ENCODE data around the gene COX14. TPM values are rescaled to one million over a fixed set of nuclear protein-coding genes. Genes with fewer than 3 reads are reported as not detected.

COX14 gene
- total RNA-seq, 4 donors from 2014 or later: 106 to 258 (median 118) TPM

- no peak for TF ChIP-seq CTCF (IDR thresholded peaks at IDR 0.05; ENCODE audit: low read depth)
Measured at GRCh38 chr12:50110762-50111351, 1.2 kb upstream of the COX14 start.

- TF ChIP-seq CTCF (IDR thresholded peaks at IDR 0.05; ENCODE audit: low read depth): no peak
Measured at GRCh38 chr12:50111395-50111692, 692 bp upstream of the COX14 start.

- no peak for TF ChIP-seq CTCF (IDR thresholded peaks at IDR 0.05; ENCODE audit: low read depth)
Measured at GRCh38 chr12:50112456-50113218, 601 bp downstream of the COX14 start.

DNA sequence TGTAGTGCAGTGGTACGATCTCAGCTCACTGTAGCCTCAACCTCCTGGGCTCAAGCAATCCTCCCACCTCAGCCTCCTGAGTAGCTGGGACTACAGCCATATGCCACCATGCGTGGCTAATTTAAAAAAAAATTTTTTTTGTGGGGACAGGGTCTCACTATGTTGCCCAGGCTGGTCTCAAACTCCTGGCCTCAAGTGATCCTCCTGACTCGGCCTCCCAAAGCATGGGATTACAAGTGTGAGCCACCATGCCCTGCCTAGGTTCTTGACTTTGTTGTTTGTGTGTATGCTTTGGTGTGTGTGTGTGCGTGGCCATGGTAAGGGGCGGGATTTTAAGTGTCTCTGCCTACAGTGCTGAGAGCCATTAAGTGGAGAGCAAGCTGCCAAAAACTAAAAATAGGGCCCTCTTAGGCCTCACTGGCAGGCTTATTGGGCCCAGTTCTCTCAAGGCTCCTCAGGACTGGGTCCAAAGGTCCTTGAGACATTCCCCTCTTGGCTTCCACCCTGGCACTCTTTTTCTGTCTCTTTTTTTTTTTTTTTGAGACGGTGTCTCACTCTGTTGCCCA lies 5.1 kb downstream of the COX14 start:
- no peak for TF ChIP-seq CTCF (IDR thresholded peaks at IDR 0.05; ENCODE audit: low read depth)

DNA sequence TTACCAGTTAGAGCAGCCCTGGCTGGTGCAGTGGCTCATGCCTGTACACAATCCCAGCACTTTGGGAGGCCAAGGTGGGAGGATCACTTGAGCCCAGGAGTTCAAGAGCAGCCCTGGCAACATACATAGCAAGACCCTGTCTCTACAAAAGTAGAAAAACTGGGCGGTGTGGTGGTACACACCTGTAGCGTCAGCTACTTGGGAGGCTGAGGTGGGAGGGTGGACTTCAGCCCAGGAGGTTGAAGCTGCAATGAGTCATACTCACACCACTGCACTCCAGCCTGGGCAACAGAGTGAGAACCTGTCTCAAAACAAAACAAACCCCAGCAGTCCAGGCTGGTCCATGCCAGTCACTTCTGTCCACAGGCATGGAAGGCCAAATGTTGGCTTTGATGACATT lies 7.4 kb downstream of the COX14 start:
- no peak for TF ChIP-seq CTCF (IDR thresholded peaks at IDR 0.05; ENCODE audit: low read depth)

DNA sequence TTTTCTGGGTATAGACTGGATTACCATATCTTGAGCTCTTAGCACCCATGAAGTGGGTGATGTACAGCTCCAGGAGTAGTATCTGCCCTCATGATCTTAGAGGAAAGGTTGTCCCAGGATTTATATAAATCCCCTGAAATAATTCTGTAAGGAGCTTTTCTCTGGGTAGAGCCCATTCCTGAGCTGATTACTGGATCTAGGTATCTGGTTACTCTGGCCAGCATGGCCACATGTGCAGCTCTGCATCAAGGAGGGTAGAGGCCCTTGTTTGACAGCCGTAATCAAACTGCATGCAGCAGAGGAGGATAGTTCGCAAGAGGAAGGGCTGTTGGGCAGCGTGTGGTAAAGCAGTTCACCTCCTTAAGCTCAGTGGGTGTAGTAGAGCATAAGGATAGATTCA lies 8.5 kb downstream of the COX14 start:
- TF ChIP-seq CTCF (IDR thresholded peaks at IDR 0.05; ENCODE audit: low read depth): no peak

- no peak for TF ChIP-seq CTCF (IDR thresholded peaks at IDR 0.05; ENCODE audit: low read depth)
Measured at GRCh38 chr12:50120953-50121352, 8.9 kb downstream of the COX14 start.

All from subcutaneous adipose tissue (tissue), 4 donors.